Measurements from ENCODE around the gene ODAM. TPM values are rescaled to one million over a fixed set of nuclear protein-coding genes. Genes with fewer than 3 reads are reported as not detected.

Gene ODAM
- not detected for polyA plus RNA-seq (2012; ENCODE audit: missing spikeins)

DNA sequence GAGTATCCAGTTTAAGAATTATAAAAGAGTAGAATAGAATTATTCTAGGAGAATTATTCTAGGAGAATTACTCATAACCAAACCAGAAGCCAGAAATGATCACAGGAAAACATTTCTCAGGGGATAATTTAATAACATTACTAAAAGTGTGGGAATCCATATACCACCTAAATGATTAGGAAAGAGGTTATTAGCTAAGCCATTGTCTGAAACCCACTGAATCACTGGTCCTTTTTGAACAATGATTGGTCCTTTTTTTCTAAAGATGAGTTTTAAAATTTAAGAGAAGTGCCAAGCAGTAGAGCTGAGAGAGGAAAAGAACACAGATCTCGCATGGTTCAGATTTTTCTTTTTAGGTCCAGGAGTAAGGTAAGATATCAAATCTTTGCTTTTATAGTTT lies at the start of gene ODAM:
Gene ODAM, plus strand, starts transcription at position 301 of the 400 bp plus-strand sequence. CDS start 819 bp downstream, outside the sequence.
- no peak for FAIRE-seq
- TF ChIP-seq POLR2A (IDR thresholded peaks at IDR 0.05; ENCODE audit: low read depth, low read length), result no peak
- no peak for TF ChIP-seq POLR2AphosphoS5 (IDR thresholded peaks at IDR 0.05; ENCODE audit: low read depth, low read length)
- no peak for DNase-seq (ENCODE audit: insufficient read length)

DNA sequence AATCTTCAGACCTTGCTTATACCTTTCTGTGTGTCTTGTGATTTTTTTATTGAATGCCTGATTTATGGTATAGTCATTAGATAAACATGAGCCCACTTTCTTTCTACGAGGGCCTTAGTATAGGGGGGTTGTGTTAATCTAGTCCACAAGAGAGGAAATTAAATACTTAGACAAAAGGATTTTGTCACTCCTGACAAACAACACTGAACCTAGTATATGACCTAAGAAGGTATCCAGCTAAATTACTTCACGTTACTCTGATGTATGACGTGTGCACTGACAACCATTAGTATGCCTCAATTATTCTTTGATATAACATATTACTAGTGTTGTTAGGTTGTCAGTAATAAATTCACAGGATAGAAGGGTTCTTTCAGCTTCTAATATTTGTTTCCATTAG lies 44.3 kb upstream of the ODAM start:
- TF ChIP-seq POLR2AphosphoS5 (IDR thresholded peaks at IDR 0.05; ENCODE audit: low read depth, low read length) (no peak), POLR2A (IDR thresholded peaks at IDR 0.05; ENCODE audit: low read depth, low read length) (no peak), TAF1 (IDR thresholded peaks at IDR 0.05; ENCODE audit: borderline replicate concordance, low read depth, low read length) (no peak)
- DNase-seq (ENCODE audit: insufficient read length), result no peak
- FAIRE-seq, result no peak

DNA sequence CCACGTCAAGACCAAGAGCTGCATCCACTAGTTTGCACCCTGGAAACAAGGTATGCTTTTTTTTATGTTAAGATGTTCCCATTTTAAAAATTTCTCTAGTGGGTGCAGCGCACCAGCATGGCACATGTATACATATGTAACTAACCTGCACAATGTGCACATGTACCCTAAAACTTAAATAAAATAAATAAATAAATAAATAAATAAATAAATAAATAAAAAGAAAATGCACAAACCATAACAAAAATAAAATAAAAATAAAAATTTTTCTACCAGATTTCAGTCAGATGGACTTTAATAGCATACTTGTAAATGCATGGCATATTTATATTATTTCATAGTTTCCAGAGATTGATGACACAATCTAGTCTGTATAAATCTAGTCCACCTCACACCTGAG lies 43.4 kb upstream of the ODAM start:
- FAIRE-seq, result no peak
- DNase-seq (ENCODE audit: insufficient read length), result no peak
- no peak for TF ChIP-seq POLR2A (IDR thresholded peaks at IDR 0.05; ENCODE audit: low read depth, low read length)
- no peak for TF ChIP-seq TAF1 (IDR thresholded peaks at IDR 0.05; ENCODE audit: borderline replicate concordance, low read depth, low read length)
- TF ChIP-seq POLR2AphosphoS5 (IDR thresholded peaks at IDR 0.05; ENCODE audit: low read depth, low read length), result no peak

DNA sequence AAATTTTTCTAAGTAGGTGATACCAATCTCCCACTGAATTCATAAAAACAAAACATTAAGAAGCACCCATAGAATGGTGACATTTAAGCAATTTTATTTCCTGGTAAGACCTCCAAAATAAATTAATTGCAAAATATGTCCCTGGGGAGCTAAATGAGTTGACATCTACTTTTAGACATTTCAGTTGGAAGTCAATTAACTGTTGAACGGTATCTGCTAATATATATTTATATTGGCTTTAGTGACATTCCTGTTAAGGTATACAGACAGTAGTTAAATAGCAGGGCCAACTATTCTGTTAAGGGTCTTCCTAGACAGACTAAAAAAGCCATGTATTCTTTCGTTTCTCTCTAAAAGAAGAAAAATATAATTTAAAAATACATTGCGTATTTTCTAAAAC lies 41.6 kb upstream of the ODAM start, which contains the start of gene PRR27:
Gene PRR27, plus strand, starts transcription at position 301 of the 400 bp plus-strand sequence. CDS start 139 bp downstream, outside the sequence.
- FAIRE-seq (no peak), DNase-seq (ENCODE audit: insufficient read length) (no peak)
- TF ChIP-seq POLR2AphosphoS5 (IDR thresholded peaks at IDR 0.05; ENCODE audit: low read depth, low read length) (no peak), TAF1 (IDR thresholded peaks at IDR 0.05; ENCODE audit: borderline replicate concordance, low read depth, low read length) (no peak), POLR2A (IDR thresholded peaks at IDR 0.05; ENCODE audit: low read depth, low read length) (no peak)

GRCh38 chr4:70158576-70158975 lies 36.9 kb upstream of the ODAM start:
- no peak for DNase-seq (ENCODE audit: insufficient read length)

DNA sequence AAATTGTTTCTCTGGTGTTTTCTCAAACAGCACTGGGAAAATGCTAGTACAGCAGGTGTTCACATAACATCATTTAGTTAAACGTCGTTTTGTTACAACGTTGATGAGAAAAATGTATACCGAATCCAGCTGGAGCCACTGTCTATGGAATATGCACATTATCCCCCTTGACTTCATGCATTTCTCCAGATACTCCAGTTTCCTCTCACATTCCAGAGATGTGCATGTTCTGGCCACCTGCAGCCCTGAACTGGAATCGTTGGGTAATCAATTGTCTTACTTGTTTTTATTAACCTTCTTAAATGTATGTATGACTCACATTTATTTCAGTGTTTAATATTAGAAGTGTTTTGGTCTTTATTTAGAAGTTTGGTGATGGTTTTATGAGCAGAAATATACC lies 18.4 kb upstream of the ODAM start:
- FAIRE-seq (no peak), DNase-seq (ENCODE audit: insufficient read length) (no peak)
- TF ChIP-seq POLR2A (IDR thresholded peaks at IDR 0.05; ENCODE audit: low read depth, low read length) (no peak), POLR2AphosphoS5 (IDR thresholded peaks at IDR 0.05; ENCODE audit: low read depth, low read length) (no peak), TAF1 (IDR thresholded peaks at IDR 0.05; ENCODE audit: borderline replicate concordance, low read depth, low read length) (no peak)

More at GRCh38 chr4:70158576-70158975, 36.9 kb upstream of the ODAM start:
- TF ChIP-seq TAF1 (IDR thresholded peaks at IDR 0.05; ENCODE audit: borderline replicate concordance, low read depth, low read length), result no peak
- no peak for TF ChIP-seq POLR2AphosphoS5 (IDR thresholded peaks at IDR 0.05; ENCODE audit: low read depth, low read length)
- no peak for TF ChIP-seq POLR2A (IDR thresholded peaks at IDR 0.05; ENCODE audit: low read depth, low read length)
- no peak for FAIRE-seq

- TF ChIP-seq TAF1 (IDR thresholded peaks at IDR 0.05; ENCODE audit: borderline replicate concordance, low read depth, low read length), result no peak
- FAIRE-seq, result no peak
- no peak for DNase-seq (ENCODE audit: insufficient read length)
Measured at GRCh38 chr4:70178075-70178660, 17.4 kb upstream of the ODAM start.

GRCh38 chr4:70179811-70180210 lies 15.7 kb upstream of the ODAM start:
- FAIRE-seq, result no peak
- DNase-seq (ENCODE audit: insufficient read length), result no peak
- TF ChIP-seq TAF1 (IDR thresholded peaks at IDR 0.05; ENCODE audit: borderline replicate concordance, low read depth, low read length) (no peak), POLR2A (IDR thresholded peaks at IDR 0.05; ENCODE audit: low read depth, low read length) (no peak), POLR2AphosphoS5 (IDR thresholded peaks at IDR 0.05; ENCODE audit: low read depth, low read length) (no peak)

GRCh38 chr4:70181864-70182263 lies 13.7 kb upstream of the ODAM start:
- TF ChIP-seq POLR2AphosphoS5 (IDR thresholded peaks at IDR 0.05; ENCODE audit: low read depth, low read length) (no peak), POLR2A (IDR thresholded peaks at IDR 0.05; ENCODE audit: low read depth, low read length) (no peak), TAF1 (IDR thresholded peaks at IDR 0.05; ENCODE audit: borderline replicate concordance, low read depth, low read length) (no peak)
- DNase-seq (ENCODE audit: insufficient read length), result no peak
- FAIRE-seq, result no peak

DNA sequence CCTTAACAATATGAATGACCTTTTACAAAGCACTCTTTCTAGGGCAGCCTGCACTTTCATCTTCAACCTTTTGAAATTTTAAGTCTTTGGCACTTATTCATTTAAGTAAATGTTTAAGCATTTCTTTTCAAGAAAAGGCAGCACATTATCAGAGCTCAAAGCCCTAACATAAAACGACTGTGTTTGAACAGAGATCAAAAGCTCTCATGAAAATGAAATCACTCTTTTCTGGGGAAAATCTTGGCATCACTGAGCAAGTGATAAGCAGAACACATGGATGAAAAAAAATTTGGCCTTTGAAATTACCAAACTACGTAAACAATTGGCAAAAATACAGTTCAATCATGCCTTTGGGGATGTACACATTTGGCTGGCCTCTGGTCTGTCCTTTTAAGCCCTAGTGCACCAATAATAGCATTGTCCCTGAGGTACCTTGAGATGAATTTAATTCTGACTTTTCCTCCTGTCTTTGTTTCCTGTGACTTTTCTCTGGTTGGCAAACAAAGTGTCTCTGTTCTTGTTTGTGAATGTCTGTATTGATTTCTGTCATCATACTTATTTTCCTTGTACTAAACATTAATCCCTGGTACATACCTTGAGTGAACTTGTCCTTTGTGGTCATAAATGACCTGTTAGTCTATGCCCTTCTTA lies 12.9 kb upstream of the ODAM start:
- TF ChIP-seq POLR2A (IDR thresholded peaks at IDR 0.05; ENCODE audit: low read depth, low read length), result no peak
- no peak for TF ChIP-seq TAF1 (IDR thresholded peaks at IDR 0.05; ENCODE audit: borderline replicate concordance, low read depth, low read length)
- TF ChIP-seq POLR2AphosphoS5 (IDR thresholded peaks at IDR 0.05; ENCODE audit: low read depth, low read length), result no peak
- FAIRE-seq, result peak; percentile 61
- no peak for DNase-seq (ENCODE audit: insufficient read length)

DNA sequence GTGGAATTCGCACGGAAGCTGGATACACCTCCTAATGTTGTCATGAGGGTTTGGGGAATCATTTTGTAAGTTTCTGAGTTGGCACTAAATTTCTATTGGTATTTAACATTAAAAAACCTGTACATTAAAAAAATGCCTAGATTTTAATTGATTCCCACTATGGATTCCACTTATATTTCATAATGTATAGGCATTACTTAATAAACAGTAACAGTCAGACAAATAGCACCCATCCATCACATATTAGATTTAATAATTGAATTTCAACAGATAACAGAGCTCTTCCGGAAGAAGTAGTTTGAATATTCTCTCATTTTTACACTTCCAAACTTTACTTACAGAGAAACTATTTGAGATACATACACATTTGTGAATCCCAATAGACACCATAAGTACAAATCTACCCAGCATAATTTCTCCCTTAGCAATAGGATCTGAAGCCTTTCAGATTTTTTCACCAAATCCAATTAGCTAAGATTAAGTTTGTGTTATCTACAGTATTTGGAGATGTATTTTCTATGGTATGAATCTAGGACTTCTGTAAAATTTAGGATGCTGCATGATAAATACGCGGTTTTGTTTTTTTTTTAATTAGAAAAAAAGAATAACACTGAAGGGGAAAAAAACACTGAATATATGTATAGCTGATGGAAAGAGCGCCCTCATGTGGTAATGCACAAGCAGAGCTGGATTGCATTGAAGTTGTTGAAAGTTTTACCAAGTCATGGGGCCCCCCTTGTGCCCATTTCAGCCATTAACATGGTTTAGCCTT lies 12.2 kb upstream of the ODAM start:
- DNase-seq (ENCODE audit: insufficient read length), result no peak
- FAIRE-seq, result no peak
- no peak for TF ChIP-seq POLR2AphosphoS5 (IDR thresholded peaks at IDR 0.05; ENCODE audit: low read depth, low read length)
- TF ChIP-seq POLR2A (IDR thresholded peaks at IDR 0.05; ENCODE audit: low read depth, low read length), result no peak
- TF ChIP-seq TAF1 (IDR thresholded peaks at IDR 0.05; ENCODE audit: borderline replicate concordance, low read depth, low read length), result no peak

GRCh38 chr4:70183940-70184246 lies 11.6 kb upstream of the ODAM start:
- FAIRE-seq (no peak), DNase-seq (ENCODE audit: insufficient read length) (no peak)
- TF ChIP-seq POLR2A (IDR thresholded peaks at IDR 0.05; ENCODE audit: low read depth, low read length) (no peak), POLR2AphosphoS5 (IDR thresholded peaks at IDR 0.05; ENCODE audit: low read depth, low read length) (no peak), TAF1 (IDR thresholded peaks at IDR 0.05; ENCODE audit: borderline replicate concordance, low read depth, low read length) (no peak)
